Germinal center (tissue), 1 donor: Measurements from ENCODE around the gene HAUS5.

ENCODE experiments used
- DNase-seq: peaks from one replicate; pipeline ENCODE4 v3.0.0; 2012; ENCODE audit warnings: mixed read lengths, low spot score

Gene HAUS5

GRCh38 chr19:35671818-35672217 lies 59.3 kb downstream of the HAUS5 start:
- DNase-seq: no peak

DNA sequence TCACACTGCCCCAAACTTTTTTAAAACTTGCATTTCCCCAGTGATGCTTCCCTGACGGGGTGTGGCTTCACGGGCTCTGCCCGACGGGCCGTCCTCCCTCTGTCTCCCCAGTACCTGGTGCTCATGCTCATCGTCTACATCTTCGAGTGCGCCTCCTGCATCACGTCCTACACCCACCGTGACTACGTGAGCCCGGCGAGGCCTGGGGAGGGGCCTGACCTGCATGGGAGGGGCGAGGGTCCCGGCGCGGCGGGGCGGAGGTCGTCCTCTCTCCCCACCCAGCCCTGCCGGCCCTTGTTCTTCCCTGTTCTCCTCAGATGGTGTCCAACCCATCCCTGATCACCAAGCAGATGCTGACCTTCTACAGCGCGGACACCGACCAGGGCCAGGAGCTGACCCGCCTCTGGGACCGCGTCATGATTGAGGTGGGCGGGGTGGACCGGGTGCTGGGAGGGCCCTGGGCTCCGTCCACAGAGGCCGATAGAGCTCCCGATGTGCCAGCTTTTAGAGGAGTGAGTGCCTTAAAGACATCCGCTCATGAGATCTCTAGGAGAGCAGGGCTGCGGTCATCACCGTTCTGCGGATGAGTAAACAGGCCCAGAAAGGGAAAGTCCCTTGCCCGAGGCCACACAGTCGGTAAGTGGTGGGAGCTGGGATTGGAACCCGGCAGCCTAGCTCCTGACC lies 60.7 kb downstream of the HAUS5 start:
- DNase-seq: peak; percentile 30
